Thoracic aorta (tissue), 2 donors: ENCODE measurements around the gene RERG. TPM values are rescaled to one million over a fixed set of nuclear protein-coding genes. Genes with fewer than 3 reads are reported as not detected.

Source experiments
- ATAC-seq: fragments of 150-250 bp; one replicate; pipeline ENCODE4 v1.8.0; 2017; ENCODE audit warnings: low read depth; ENCODE audit not compliant: insufficient number of reproducible peaks, low FRiP score
- DNase-seq: peaks from one replicate; pipeline ENCODE4 v3.0.0-alpha.2; 2020; ENCODE audit warnings: low spot score
- H3K27ac ChIP-seq, 2 donors: fragments of 200-600 bp; sonication (generic); 1 replicate in 1 of 2; 2 replicates in 1 of 2; pipeline ENCODE4 v1.5.1; 2016; ENCODE audit warnings: mild to moderate bottlenecking in 2 of 2, moderate library complexity in 2 of 2
- H3K27me3 ChIP-seq: fragments of 200-600 bp; sonication (generic); replicated peaks from 2 replicates; pipeline ENCODE4 v1.6.0; 2016; ENCODE audit warnings: mild to moderate bottlenecking; ENCODE audit not compliant: insufficient read depth
- H3K36me3 ChIP-seq: fragments of 200-600 bp; sonication (generic); one replicate; pipeline ENCODE4 v1.5.1; 2016
- H3K4me1 ChIP-seq, 2 donors: fragments of 200-600 bp; sonication (generic); 1 replicate in 1 of 2; 2 replicates in 1 of 2; pipeline versions ENCODE4 v1.5.1 to v1.6.0; 2016; ENCODE audit warnings: low read depth in 2 of 2, mild to moderate bottlenecking in 1 of 2; ENCODE audit not compliant: control insufficient read depth in 1 of 2
- H3K4me3 ChIP-seq: fragments of 200-600 bp; sonication (generic); 2 replicates; pipeline ENCODE4 v1.5.1; 2016; ENCODE audit warnings: mild to moderate bottlenecking
- H3K9me3 ChIP-seq: fragments of 200-600 bp; sonication (generic); 2 replicates; pipeline ENCODE4 v1.5.1; 2016
- CTCF ChIP-seq: fragments of 200-600 bp; sonication (generic); IDR thresholded peaks from one replicate; pipeline ENCODE4 v1.5.1; 2019; ENCODE audit warnings: antibody characterized with exemption
- total RNA-seq, 2 donors: library from RNA; depleted of rRNA; stranded (reverse); fragments of >200 nt; gene quantifications; one replicate each; pipeline versions ENCODE4 v1.1.0 to v1.2.3, GENCODE V29; 2016

The RERG gene
- total RNA-seq, 2 donors from 2014 or later: 92.3 to 120 TPM

GRCh38 chr12:15192720-15193119 lies 28.5 kb downstream of the RERG start:
- H3K4me1 ChIP-seq: peaks cover 40 to 63% of the 10 kb centered on the region in 2 donors
- H3K27me3 ChIP-seq: no peaks in the 10 kb centered on the region
- no peaks in the 10 kb centered on the region for H3K9me3 ChIP-seq
- peak overlapping the region; percentile 64 to 78 for H3K27ac ChIP-seq
- TF ChIP-seq CTCF: no peak
- ATAC-seq (no peak), DNase-seq (no peak)
- no peak overlapping the region for H3K4me3 ChIP-seq
- H3K36me3 ChIP-seq: no peaks in the 10 kb centered on the region

GRCh38 chr12:15188127-15188526 lies 33.1 kb downstream of the RERG start:
- H3K27ac ChIP-seq: no peak overlapping the region
- TF ChIP-seq CTCF: no peak
- H3K36me3 ChIP-seq: no peaks in the 10 kb centered on the region
- no peak overlapping the region for H3K4me3 ChIP-seq
- ATAC-seq: no peak
- H3K27me3 ChIP-seq: no peaks in the 10 kb centered on the region
- H3K4me1 ChIP-seq: peaks cover 22 to 47% of the 10 kb centered on the region in 2 donors
- no peaks in the 10 kb centered on the region for H3K9me3 ChIP-seq
- DNase-seq: no peak

- no peaks in the 10 kb centered on the region for H3K9me3 ChIP-seq
- no peaks in the 10 kb centered on the region for H3K36me3 ChIP-seq
- peak overlapping the region in 1 of 2 donors; percentile 18 for H3K27ac ChIP-seq
- H3K27me3 ChIP-seq: no peaks in the 10 kb centered on the region
- H3K4me3 ChIP-seq: no peak overlapping the region
- ATAC-seq (no peak), DNase-seq (no peak)
- peaks cover 22 to 42% of the 10 kb centered on the region in 2 donors for H3K4me1 ChIP-seq
- TF ChIP-seq CTCF: no peak
Measured at GRCh38 chr12:15186597-15186996, 34.6 kb downstream of the RERG start.

- Histone ChIP-seq H3K36me3 (no peaks in the 10 kb centered on the region), H3K4me3 (no peak overlapping the region), H3K27me3 (no peaks in the 10 kb centered on the region), H3K27ac (peak overlapping the region in 1 of 2 donors; percentile 37), H3K4me1 (peaks cover 34 to 54% of the 10 kb centered on the region in 2 donors), H3K9me3 (no peaks in the 10 kb centered on the region)
- DNase-seq (no peak), ATAC-seq (no peak)
- no peak for TF ChIP-seq CTCF
Measured at GRCh38 chr12:15184484-15184883, 36.7 kb downstream of the RERG start.

GRCh38 chr12:15183821-15184220 lies 37.4 kb downstream of the RERG start:
- no peak overlapping the region for H3K4me3 ChIP-seq
- no peak for ATAC-seq
- H3K27me3 ChIP-seq: no peaks in the 10 kb centered on the region
- no peak overlapping the region for H3K27ac ChIP-seq
- no peaks in the 10 kb centered on the region for H3K9me3 ChIP-seq
- TF ChIP-seq CTCF: no peak
- H3K4me1 ChIP-seq: peaks cover 34 to 60% of the 10 kb centered on the region in 2 donors
- no peaks in the 10 kb centered on the region for H3K36me3 ChIP-seq
- DNase-seq: no peak
